ENCODE data around the gene RXRA.

Gene RXRA

DNA sequence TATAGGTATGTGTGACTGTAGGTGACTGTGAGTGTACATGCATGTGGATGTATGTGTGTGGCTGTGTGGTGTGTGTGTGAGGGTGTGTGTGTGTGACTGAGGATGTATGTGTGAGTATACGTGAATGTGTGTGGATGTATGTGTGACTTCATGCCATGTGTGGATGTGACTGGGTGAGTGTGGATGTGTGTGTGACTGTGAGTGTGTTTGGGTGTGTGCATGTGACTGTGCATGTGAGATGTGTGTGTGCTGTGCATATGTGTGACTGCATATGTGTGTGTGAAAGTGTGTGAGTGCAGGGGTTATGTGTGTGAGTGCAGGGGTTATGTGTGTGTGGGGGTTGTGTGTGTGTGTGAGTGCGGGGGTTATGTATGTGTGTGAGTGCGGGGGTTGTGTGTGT lies 42.3 kb downstream of the RXRA start (continued):
- TF ChIP-seq, protein P1, sequence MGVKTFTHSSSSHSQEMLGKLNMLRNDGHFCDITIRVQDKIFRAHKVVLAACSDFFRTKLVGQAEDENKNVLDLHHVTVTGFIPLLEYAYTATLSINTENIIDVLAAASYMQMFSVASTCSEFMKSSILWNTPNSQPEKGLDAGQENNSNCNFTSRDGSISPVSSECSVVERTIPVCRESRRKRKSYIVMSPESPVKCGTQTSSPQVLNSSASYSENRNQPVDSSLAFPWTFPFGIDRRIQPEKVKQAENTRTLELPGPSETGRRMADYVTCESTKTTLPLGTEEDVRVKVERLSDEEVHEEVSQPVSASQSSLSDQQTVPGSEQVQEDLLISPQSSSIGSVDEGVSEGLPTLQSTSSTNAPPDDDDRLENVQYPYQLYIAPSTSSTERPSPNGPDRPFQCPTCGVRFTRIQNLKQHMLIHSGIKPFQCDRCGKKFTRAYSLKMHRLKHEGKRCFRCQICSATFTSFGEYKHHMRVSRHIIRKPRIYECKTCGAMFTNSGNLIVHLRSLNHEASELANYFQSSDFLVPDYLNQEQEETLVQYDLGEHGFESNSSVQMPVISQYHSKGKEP (tag by site-specific recombination; IDR thresholded peaks at IDR 0.05) = no peak
- TF ChIP-seq, protein P2, sequence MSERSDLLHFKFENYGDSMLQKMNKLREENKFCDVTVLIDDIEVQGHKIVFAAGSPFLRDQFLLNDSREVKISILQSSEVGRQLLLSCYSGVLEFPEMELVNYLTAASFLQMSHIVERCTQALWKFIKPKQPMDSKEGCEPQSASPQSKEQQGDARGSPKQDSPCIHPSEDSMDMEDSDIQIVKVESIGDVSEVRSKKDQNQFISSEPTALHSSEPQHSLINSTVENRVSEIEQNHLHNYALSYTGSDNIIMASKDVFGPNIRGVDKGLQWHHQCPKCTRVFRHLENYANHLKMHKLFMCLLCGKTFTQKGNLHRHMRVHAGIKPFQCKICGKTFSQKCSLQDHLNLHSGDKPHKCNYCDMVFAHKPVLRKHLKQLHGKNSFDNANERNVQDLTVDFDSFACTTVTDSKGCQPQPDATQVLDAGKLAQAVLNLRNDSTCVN (tag by site-specific recombination; optimal IDR thresholded peaks at IDR 0.05) = no peak
- TF ChIP-seq, protein P3, sequence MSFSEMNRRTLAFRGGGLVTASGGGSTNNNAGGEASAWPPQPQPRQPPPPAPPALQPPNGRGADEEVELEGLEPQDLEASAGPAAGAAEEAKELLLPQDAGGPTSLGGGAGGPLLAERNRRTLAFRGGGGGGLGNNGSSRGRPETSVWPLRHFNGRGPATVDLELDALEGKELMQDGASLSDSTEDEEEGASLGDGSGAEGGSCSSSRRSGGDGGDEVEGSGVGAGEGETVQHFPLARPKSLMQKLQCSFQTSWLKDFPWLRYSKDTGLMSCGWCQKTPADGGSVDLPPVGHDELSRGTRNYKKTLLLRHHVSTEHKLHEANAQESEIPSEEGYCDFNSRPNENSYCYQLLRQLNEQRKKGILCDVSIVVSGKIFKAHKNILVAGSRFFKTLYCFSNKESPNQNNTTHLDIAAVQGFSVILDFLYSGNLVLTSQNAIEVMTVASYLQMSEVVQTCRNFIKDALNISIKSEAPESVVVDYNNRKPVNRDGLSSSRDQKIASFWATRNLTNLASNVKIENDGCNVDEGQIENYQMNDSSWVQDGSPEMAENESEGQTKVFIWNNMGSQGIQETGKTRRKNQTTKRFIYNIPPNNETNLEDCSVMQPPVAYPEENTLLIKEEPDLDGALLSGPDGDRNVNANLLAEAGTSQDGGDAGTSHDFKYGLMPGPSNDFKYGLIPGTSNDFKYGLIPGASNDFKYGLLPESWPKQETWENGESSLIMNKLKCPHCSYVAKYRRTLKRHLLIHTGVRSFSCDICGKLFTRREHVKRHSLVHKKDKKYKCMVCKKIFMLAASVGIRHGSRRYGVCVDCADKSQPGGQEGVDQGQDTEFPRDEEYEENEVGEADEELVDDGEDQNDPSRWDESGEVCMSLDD (tag by site-specific recombination; IDR thresholded peaks at IDR 0.05) = 0 out of 2 replicates have a peak, but pooled peaks have one; percentile 49
- TF ChIP-seq ZNF514 (tag by site-specific recombination; IDR thresholded peaks at IDR 0.05) (no peak), ZFHX2 (tag by site-specific recombination; conservative IDR thresholded peaks at IDR 0.05) (peak; percentile 70), ZNF404 (tag by site-specific recombination; IDR thresholded peaks at IDR 0.05) (no peak), ZBTB17 (tag by site-specific recombination; IDR thresholded peaks at IDR 0.05) (no peak), ZBTB1 (tag by site-specific recombination; IDR thresholded peaks at IDR 0.05) (0 out of 2 replicates have a peak, but pooled peaks have one; percentile 25), GLIS1 (tag by site-specific recombination; IDR thresholded peaks at IDR 0.05) (no peak), ZNF529 (tag by site-specific recombination; IDR thresholded peaks at IDR 0.05; ENCODE audit: insufficient replicate concordance) (no peak), ZNF155 (tag by site-specific recombination; IDR thresholded peaks at IDR 0.05) (no peak), ZNF701 (tag by site-specific recombination; IDR thresholded peaks at IDR 0.05) (no peak), SALL2 (tag by site-specific recombination; IDR thresholded peaks at IDR 0.05; ENCODE audit: borderline replicate concordance) (peak; percentile 61; the same call in 1 of the 2 replicates), ZNF677 (tag by site-specific recombination; IDR thresholded peaks at IDR 0.05) (no peak), ZNF416 (tag by site-specific recombination; IDR thresholded peaks at IDR 0.05) (no peak), ZNF658 (tag by site-specific recombination; IDR thresholded peaks at IDR 0.05) (no peak), ZNF791 (tag by site-specific recombination; IDR thresholded peaks at IDR 0.05) (no peak), MYNN (tag by site-specific recombination; IDR thresholded peaks at IDR 0.05; ENCODE audit: borderline replicate concordance) (peak; percentile 33; the same call in 1 of the 2 replicates), KLF1 (tag by site-specific recombination; IDR thresholded peaks at IDR 0.05) (0 out of 2 replicates have a peak, but pooled peaks have one; percentile 7), ZNF16 (tag by site-specific recombination; IDR thresholded peaks at IDR 0.05; ENCODE audit: low read depth) (no peak), ZNF776 (tag by site-specific recombination; IDR thresholded peaks at IDR 0.05; ENCODE audit: borderline replicate concordance) (peak; percentile 62; the same call in 1 of the 2 replicates), ZNF221 (tag by site-specific recombination; IDR thresholded peaks at IDR 0.05; ENCODE audit: borderline replicate concordance) (no peak)
- TF ChIP-seq, protein P4, sequence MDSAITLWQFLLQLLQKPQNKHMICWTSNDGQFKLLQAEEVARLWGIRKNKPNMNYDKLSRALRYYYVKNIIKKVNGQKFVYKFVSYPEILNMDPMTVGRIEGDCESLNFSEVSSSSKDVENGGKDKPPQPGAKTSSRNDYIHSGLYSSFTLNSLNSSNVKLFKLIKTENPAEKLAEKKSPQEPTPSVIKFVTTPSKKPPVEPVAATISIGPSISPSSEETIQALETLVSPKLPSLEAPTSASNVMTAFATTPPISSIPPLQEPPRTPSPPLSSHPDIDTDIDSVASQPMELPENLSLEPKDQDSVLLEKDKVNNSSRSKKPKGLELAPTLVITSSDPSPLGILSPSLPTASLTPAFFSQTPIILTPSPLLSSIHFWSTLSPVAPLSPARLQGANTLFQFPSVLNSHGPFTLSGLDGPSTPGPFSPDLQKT (IDR thresholded peaks at IDR 0.05; ENCODE audit: borderline replicate concordance, low read depth, low read length) = no peak
- TF ChIP-seq, protein P5, sequence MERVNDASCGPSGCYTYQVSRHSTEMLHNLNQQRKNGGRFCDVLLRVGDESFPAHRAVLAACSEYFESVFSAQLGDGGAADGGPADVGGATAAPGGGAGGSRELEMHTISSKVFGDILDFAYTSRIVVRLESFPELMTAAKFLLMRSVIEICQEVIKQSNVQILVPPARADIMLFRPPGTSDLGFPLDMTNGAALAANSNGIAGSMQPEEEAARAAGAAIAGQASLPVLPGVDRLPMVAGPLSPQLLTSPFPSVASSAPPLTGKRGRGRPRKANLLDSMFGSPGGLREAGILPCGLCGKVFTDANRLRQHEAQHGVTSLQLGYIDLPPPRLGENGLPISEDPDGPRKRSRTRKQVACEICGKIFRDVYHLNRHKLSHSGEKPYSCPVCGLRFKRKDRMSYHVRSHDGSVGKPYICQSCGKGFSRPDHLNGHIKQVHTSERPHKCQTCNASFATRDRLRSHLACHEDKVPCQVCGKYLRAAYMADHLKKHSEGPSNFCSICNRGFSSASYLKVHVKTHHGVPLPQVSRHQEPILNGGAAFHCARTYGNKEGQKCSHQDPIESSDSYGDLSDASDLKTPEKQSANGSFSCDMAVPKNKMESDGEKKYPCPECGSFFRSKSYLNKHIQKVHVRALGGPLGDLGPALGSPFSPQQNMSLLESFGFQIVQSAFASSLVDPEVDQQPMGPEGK (tag by site-specific recombination; IDR thresholded peaks at IDR 0.05) = peak; percentile 60
- TF ChIP-seq, protein P6, sequence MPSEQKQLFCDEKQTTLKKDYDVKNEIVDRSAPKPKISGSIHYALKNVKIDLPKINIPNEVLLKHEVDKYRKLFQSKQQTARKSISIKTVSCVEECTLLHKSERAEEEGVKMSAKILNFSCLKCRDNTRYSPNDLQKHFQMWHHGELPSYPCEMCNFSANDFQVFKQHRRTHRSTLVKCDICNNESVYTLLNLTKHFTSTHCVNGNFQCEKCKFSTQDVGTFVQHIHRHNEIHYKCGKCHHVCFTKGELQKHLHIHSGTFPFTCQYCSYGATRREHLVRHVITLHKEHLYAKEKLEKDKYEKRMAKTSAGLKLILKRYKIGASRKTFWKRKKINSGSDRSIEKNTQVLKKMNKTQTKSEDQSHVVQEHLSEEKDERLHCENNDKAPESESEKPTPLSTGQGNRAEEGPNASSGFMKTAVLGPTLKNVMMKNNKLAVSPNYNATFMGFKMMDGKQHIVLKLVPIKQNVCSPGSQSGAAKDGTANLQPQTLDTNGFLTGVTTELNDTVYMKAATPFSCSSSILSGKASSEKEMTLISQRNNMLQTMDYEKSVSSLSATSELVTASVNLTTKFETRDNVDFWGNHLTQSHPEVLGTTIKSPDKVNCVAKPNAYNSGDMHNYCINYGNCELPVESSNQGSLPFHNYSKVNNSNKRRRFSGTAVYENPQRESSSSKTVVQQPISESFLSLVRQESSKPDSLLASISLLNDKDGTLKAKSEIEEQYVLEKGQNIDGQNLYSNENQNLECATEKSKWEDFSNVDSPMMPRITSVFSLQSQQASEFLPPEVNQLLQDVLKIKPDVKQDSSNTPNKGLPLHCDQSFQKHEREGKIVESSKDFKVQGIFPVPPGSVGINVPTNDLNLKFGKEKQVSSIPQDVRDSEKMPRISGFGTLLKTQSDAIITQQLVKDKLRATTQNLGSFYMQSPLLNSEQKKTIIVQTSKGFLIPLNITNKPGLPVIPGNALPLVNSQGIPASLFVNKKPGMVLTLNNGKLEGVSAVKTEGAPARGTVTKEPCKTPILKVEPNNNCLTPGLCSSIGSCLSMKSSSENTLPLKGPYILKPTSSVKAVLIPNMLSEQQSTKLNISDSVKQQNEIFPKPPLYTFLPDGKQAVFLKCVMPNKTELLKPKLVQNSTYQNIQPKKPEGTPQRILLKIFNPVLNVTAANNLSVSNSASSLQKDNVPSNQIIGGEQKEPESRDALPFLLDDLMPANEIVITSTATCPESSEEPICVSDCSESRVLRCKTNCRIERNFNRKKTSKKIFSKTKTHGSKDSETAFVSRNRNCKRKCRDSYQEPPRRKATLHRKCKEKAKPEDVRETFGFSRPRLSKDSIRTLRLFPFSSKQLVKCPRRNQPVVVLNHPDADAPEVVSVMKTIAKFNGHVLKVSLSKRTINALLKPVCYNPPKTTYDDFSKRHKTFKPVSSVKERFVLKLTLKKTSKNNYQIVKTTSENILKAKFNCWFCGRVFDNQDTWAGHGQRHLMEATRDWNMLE (tag by site-specific recombination; conservative IDR thresholded peaks at IDR 0.05; ENCODE audit: low read depth) = no peak

Measured in HEK293 (cell line).